OCI-LY7 (cell line): ENCODE results near the gene BMP5.

ENCODE experiments used
- EZH2phosphoT487 ChIP-seq: fragments of 200-600 bp; sonication (generic); IDR thresholded peaks from 2 replicates; pipeline ENCODE4 v1.6.1; 2018; ENCODE audit warnings: low read depth, borderline replicate concordance, mild to moderate bottlenecking, mixed run types, antibody characterized with exemption, low read length, moderate library complexity, mixed read lengths
- TF ChIP-seq, protein P1 (sequence below): fragments of 200-600 bp; sonication (generic); conservative IDR thresholded peaks from 2 replicates; pipeline ENCODE4 v1.5.1; 2014; ENCODE audit warnings: mild to moderate bottlenecking, antibody characterized with exemption, low read length, moderate library complexity, mixed read lengths

DNA sequence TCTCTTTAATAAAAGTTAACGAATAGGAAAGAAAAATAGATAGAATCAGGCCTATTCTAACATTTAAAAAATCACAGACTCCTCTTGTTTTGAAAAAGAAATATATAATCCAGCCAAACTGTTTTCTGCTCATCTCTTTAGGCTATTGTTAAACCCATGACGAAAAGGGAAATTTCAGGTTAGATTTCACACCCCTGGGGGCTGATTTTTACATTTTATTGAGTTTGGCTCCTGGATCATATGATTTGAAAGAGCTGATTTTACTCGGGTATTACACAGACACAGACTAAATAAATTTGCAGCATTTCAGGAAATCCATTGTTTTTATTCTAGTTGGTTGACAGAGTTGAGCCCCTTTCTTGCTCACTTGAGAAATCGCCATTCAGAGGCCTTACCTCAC is 160.6 kb downstream of the BMP5 start:
- TF ChIP-seq, protein P1, sequence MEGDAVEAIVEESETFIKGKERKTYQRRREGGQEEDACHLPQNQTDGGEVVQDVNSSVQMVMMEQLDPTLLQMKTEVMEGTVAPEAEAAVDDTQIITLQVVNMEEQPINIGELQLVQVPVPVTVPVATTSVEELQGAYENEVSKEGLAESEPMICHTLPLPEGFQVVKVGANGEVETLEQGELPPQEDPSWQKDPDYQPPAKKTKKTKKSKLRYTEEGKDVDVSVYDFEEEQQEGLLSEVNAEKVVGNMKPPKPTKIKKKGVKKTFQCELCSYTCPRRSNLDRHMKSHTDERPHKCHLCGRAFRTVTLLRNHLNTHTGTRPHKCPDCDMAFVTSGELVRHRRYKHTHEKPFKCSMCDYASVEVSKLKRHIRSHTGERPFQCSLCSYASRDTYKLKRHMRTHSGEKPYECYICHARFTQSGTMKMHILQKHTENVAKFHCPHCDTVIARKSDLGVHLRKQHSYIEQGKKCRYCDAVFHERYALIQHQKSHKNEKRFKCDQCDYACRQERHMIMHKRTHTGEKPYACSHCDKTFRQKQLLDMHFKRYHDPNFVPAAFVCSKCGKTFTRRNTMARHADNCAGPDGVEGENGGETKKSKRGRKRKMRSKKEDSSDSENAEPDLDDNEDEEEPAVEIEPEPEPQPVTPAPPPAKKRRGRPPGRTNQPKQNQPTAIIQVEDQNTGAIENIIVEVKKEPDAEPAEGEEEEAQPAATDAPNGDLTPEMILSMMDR = no peak
- no peak for TF ChIP-seq EZH2phosphoT487
